Esophagus mucosa (tissue), 1 donor: ENCODE results near the gene GTPBP3. TPM values are rescaled to one million over a fixed set of nuclear protein-coding genes. Genes with fewer than 3 reads are reported as not detected.

Source experiments
- ATAC-seq: fragments of 200-7000 bp; cut with Tn5 transposase; one replicate; pipeline ENCODE4 v1.9.1; 2020
- total RNA-seq: library from RNA; stranded (reverse); gene quantifications from one replicate; pipeline ENCODE4 v1.2.4, GENCODE V29; 2023
- donor health status: DM: yes; HTN: yes; CAD: no.

The GTPBP3 gene
- total RNA-seq, 1 donor from 2014 or later: 11.7 TPM

DNA sequence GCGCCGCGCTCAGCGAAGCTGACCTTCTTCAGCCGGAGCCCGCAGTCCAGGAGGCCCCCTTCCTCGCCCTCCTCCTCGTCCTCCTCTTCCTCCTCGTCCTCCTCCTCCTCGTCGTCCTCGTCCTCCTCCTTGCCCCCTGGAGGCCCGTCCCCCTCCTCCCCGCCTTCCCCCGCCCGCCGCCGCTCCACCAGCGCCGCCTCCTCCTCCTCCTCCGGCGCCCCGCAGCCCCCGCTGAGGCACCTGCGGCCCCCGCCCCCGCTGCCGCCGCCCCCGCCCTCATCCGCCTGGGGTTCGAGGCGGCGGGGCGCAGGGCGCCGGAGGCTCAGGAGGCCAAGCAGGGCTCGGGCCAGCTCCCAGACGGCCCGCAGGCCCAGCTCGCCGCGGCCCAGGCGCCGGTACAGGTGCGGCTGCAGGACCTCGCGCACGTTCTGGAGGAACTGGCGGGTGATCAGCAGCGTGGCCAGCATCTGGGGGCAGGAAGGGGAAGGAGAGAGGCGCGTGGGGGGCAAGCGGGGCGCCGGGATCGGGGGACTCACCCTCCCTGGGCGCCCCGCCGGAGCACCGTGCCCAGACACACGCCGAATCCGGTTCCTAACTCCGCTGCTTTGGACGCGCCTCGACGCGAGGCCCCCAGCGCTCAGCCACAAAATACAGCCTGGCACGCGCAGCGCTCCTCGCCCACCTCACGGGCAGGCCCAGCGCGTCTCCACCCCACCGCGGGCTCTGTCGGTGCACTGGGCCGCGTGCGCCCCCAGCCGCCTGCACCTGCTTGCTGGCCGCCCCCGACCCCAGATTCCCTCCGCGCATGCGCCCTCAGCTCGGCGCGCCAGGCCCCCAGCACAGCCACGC, 8.6 kb upstream of the GTPBP3 start:
- no peak for ATAC-seq

DNA sequence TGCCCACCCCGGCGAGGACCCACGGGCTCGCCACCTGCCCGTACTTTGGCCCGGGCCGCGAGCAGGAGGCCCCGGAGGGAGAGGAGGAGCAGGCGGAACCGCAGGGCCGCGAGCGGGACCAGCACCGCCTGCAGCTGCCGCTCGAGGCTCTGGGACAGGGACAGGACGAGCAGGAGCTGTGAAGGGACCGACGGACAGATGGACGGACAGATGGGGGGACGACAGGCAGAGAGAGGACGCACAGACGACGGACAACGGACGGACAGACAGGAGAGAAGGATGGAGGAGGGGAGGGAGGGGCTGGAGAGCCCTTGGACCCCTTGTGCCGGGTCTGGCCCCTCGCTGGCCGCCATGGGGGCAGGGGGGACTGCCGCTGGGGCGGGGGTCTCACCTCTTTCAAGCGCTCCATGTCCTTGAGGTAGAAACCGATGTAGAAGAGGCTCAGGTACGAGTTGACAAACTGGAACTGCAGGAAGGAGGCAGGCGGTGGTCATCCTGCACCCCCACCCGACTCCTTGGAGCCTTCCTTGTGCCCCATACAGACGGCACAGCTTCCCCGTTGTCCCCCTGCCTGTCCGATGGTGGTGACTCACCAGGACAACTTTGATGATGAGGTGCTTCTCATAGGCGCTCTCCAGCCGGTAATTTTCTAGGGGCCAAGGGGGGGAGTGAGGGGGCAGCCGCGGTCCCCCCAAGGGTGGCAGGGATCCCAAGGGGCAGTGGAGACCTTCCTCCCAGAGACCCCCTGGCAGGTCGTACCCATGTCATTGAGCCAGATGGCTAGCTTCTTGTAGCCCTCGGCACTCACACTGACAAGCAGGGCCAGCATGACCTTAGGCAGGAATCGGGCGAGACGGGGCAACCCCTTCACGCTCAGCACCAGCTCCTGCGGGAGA, 7.7 kb upstream of the GTPBP3 start:
- ATAC-seq: no peak

DNA sequence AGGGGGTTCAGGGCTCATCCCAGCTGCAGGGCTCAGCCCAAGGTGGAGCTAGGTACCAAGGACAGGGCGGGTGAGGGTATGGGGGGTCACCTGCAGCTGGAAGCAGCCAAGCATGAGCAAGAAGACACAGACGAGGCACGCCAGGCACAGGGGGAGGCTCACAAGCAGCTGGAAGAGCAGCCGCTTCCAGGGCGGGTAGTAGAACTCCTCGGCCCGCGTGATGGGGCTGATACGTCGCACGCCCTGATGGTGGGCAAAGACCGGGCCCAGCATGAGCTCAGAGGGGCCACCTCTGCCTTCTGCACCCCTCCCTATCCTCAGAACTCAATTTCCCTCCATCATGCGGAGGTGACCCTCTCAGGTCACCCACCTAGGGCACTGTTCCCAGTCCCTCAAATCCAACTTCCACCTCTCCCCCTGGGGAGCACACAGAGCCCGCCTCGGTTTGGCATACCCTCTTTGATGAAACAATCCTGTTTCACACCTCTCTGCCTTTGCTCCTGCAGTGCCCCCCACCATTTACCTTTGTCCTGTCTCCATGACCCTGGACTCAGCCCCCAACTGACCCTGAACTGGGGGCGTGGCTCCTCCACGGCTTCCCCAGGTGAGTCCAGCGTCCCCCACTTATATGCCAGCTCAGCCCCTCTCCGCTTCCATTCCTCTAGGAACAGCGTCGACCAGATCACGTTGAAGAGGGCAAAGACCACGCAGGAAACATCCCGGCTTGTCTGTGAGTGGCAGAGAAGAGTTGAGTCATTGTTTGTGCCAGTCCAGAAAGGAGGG, 6.9 kb upstream of the GTPBP3 start:
- ATAC-seq: no peak

DNA sequence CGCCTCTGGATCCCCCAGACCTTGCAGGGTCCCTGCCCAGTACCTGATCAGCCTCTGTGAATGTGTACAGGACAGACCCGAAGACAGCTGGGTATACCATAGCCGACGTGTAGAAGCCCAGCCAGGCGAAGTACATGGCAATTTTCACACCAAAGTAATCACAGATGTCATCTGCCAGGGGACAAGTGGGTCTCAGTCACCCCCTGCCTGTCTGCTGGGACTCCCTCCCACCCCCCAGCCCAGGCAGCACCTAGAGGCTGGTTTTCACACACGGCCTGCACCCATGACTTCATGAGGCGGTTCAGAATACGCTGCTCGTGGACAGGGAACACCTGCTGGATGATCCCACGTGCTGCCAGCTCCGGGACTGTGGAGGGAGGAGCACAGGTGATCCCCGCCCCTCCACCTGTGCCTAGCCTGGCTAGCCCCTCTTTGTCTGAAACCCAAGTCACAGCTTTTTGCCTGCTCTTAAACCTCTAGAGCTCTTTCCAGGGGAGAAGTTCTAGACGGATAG, 6.3 kb upstream of the GTPBP3 start:
- ATAC-seq: no peak

DNA sequence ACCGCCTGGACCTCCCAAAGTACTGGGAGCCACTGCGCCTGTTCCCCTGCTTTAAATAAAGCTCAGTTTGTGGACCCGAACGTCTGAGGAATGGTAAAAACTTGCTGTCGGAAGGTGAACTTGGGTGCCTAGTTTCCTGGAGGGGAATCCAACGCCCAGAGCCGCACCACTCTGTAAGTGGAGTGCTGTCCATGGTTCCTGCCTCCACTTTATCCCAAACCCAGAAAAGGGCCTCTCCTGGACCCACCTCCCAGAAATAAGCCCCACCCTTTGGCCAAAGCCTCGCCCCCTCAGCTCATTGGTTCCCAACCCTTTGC, 5.0 kb upstream of the GTPBP3 start:
- ATAC-seq: no peak

DNA sequence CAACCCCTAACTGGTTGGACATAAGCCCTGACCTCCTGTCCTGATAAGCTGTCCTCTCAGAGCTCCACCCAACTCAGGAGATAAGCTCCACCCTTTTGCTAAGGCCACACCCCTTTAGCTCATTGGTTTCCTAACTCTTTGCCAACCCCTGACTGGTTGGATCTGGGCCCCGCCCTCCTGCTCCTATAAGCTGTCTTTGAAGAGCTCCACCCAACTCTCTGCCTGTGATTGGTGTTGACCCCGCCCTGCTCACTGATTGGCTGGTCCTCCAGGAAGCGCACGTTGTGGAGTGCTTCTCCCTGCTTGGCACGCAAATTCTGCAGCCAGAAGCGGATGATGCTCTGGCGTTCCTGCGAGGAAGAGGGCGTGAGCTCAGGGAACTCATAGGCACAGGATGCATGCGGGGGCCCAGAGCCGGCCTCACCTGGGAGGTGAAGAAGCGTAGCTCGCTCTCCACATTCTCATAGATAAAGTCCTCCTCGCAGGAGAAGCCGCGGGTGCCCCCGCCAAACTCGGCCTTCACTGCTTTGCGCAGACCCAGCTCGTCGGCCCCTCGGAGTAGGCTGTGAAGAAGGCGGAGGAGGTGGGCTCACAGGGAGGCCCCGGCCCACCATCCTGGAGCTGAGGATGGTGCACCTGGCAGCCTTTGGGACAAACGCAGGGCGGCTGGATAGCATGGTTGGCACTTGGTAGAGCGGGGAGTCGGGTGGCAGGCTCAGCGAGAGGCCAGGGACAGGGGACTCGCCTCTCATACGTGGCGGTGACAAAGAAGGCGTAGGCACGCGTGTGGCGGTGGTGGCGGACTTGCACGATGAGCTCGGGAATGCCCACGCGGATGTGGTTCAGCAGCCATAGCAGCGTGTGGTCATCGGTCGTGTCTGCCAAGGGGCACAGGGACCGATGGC, 4.4 kb upstream of the GTPBP3 start:
- ATAC-seq: no peak

DNA sequence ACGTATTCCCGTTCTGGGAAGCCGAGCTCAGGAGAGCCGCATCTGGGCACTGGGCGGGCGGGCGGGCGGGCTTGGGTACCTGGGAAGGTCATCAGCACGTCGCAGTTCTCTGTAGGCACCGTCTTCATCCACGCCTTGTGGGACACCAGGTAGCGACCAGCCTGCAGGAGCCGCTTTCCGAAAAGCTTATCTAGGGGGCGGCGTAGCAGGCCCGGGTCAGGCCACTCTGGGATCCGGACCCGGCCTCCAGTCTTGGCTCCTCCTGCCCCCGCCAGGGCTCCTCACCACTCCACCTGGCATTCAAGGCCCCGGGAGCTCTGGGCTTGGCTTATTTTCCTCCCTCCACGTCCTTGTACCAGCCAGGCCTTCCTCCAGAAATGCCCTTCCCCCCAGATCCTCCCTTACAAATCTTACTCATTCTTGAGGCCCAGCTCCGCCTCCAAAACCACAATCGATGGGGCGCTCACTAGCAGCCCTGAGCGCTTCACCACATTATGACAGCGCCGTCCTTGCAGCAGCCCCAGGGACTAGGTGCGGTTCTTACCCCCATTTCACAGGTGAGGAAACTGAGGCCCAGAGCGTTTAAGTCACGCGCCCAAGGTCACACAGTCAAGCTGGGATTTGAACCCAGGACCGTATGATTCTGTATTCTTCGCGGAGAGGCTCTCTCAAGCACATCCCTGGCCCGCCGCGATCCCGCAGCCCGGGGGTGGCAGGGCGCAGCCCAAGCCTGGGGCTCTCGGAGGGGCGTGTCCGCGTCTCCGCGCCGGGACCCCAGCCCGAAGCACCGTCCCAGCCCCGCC, 3.5 kb upstream of the GTPBP3 start:
- ATAC-seq: peak; percentile 24

DNA sequence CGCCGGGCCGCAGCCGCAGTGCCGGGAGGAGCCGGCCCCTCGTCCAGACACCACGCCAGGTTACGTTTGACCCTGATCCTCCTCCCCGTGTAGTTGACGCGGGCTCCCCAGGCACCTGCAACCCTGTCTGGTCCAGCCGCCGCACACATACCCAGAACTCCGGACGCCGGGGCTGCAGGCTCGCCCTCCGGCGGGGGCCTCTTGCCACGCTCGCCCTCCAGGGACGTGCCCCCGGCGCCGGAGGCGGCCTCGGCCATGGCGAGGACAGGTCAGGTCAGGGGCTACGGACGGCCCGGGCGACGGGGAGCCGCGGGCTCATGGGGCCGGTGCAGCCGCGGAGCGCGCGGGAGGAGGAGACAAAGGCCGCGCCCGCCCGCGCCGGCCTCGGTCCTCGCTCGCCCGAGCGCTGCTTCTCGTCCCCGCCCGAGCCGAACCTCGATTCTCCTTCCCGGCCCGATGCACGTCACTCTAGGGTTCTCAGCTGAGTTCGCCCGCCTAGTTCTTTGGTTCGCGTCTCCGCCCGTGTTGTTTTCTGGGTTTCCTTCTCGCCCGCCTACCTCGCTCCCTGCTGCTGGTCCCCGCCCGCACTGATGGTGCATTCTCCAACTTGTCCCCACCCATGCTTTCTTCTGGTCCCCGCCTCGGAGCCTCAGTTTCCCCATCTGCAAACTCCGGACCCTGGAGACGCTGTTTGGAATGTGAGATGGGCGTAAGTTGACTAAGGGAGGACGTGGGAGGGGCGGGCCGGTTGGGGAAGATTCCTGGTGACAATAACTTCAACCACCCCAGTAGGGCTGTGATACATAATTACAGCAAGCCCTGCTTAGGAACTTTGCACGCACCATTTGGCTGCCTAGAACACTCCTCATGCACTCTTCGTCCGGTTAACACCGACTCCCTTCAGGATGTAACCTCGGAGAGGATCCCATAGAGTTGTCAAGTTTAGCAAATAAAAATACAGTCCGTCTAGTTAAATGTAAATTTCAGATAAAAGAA, 2.6 kb upstream of the GTPBP3 start, which contains the start of gene ANO8:
Gene ANO8, minus strand, starts transcription at position 442 of the 996 bp plus-strand sequence. Its CDS starts 185 bp downstream, at position 257.
- peak; percentile 66 for ATAC-seq

DNA sequence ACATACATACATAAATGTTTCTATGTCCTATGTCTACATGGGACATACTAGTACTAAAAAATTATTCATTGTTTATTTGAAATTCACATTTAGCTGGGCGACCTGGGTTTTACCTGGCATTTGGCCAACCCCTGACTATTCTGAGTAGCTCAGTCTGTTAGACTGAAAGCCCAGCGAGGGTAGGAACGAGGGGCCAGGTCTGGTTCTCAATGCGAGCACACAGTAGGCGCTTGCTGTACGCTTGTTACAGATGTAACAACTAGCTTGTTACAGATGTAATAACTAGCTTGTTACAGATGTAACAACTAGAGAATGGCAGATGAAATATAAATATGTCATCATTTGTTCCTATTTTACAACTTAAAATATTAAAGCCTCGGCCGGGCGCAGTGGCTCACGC, 1.8 kb upstream of the GTPBP3 start:
- no peak for ATAC-seq

DNA sequence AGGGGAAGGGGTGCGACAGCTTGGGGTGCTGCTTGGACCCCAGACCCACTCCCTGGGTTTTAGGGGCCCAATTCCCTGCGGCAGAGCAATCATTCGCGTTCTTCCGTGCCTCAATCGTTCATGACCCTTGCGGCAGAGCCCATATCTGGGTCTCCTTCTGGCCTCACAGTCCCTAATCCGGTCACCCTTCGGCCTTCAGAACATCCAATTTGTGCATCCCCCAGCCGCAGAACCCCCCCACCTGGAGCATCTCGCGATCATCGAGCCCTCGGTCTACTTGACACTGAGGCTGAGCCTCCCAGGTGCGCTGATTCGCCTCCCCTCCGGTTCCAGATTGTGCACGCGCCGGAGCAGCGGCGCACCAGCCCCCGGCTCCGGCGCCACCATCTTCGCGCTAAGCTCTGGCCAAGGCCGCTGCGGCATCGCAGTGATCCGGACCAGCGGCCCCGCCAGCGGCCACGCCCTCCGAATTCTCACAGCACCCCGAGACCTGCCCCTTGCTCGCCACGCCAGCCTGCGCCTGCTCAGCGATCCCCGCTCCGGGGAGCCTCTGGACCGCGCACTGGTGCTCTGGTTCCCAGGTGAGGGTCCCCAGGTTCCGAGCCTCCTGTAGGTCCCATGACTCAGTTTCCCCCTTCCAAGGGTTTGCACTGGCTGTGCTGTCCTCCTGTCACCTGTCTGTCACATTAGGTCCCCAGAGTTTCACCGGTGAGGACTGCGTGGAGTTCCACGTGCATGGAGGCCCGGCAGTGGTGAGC, 501 bp downstream of the GTPBP3 start:
- peak; percentile 9 for ATAC-seq

DNA sequence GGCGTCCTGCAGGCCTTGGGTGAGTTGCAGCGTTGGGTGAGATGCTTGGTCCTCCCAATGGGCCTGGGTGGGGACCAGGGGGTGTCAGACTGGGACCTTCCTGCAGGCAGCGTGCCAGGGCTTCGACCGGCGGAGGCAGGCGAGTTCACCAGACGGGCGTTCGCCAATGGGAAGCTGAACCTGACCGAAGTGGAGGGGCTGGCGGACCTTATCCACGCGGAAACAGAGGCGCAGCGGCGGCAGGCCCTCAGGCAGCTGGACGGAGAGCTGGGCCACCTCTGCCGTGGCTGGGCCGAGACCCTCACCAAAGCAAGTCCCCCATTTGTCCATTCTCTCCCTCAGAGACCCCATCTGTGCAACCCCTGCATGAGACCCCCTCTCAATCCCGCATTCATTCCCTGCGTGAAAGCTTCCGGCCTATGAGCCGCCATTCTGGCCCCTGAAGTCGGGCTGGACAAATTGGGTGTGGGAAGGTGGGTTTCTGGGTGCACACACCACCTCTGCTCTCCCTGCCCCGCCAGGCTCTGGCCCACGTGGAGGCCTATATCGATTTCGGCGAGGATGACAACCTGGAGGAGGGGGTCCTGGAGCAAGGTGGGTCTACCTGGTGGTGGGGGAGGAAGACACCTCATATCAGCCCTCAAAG, 1.2 kb downstream of the GTPBP3 start:
- ATAC-seq: no peak

DNA sequence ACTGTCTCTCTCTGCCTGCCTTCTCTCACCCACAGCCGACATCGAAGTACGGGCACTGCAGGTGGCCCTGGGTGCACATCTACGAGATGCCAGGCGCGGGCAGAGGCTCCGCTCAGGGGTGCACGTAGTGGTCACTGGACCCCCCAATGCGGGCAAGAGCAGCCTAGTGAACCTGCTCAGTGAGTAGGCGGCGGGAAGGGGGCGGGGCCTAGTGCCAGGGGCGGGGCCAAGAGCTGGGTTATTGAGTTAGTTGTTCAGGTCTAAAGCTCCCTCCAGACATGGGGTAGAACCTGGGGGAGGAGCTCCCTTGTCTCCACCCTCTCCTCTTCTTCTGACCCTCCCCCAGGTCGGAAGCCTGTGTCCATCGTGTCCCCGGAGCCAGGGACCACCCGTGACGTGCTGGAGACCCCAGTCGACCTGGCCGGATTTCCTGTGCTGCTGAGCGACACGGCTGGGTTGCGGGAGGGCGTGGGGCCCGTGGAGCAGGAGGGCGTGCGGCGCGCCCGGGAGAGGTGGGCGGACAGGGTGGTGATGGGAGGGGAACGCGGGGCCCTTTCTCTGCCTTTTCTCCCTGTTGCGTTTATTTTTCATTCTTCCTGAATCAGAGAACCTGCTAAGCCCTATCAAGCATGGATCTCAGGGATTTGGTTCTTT, 1.9 kb downstream of the GTPBP3 start:
- no peak for ATAC-seq

DNA sequence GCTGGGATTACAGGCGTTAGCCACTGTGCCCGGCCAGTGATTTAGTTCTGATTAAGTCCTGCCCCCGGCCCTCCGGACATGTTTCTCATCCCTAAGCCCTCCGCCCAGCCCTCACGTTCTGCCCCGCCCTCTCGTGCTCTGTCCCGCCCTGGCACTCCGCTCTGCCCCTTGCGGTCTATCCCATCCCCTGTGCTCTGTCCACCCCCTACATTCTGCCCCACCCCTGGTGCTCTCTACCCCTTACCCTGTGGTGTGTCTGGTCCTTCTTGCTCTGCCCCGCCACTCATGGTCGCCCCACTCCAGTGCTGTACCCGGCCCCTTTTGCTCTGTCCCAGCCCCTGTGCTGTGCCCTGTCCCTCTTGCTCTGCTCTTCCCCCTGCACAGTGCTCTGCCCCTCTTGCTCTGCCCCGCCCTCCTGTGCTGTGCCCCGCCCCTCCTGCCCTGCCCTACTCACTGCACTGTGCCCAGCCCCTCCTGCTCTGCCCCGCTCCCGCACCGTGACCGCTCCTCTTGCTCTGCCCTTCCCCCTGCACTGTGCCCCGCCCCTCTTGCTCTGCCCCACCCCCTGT, 3.0 kb downstream of the GTPBP3 start:
- ATAC-seq: peak; percentile 28

DNA sequence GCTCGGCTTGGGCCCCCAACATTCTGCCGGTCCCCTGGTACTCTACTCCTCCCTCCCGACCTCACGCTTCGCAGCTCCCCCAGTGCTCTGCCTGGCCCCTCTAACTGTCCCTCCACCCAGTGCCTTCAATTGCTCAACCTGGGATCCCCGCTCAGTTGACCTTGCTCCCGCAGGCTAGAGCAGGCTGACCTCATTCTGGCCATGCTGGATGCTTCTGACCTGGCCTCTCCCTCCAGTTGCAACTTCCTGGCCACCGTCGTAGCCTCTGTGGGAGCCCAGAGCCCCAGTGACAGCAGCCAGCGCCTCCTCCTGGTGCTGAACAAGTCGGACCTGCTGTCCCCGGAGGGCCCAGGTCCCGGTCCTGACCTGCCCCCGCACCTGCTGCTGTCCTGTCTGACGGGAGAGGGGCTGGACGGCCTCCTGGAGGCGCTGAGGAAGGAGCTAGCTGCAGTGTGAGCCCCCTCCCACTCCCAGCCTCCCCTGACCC, 3.6 kb downstream of the GTPBP3 start:
- no peak for ATAC-seq

DNA sequence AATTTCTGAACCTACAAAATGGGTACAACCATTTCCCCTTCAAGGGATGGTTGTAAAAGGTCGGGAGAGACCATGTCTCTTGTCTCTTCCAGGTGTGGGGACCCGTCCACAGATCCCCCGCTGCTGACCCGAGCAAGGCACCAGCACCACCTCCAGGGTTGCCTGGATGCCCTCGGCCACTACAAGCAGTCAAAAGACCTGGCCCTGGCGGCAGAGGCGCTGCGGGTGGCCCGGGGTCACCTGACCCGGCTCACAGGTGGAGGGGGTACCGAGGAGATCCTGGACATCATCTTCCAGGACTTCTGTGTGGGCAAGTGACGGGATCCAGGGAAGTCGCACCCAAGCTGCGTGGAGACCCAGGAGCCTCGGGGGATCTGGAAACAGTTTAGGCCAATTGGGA, 4.0 kb downstream of the GTPBP3 start:
- ATAC-seq: no peak

DNA sequence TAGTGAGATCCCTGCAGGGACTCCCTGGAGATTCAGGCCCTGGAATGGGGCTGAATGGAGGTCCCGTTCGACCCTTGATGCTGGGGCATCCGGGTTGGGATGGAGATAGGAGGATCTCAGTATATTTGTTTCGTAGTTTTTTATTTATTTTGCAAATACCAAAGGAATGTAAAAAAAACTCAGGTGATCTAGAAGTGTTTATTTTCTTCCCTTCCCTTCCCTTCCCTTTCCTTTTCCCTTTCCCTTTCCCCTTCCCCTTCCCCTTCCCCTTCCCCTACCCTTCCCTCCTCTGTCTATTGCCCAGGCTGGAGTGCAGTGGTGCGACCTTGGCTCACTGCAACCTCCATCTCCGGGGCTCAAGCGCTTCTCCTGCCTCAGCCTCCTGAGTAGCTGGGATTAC, 4.5 kb downstream of the GTPBP3 start:
- no peak for ATAC-seq

DNA sequence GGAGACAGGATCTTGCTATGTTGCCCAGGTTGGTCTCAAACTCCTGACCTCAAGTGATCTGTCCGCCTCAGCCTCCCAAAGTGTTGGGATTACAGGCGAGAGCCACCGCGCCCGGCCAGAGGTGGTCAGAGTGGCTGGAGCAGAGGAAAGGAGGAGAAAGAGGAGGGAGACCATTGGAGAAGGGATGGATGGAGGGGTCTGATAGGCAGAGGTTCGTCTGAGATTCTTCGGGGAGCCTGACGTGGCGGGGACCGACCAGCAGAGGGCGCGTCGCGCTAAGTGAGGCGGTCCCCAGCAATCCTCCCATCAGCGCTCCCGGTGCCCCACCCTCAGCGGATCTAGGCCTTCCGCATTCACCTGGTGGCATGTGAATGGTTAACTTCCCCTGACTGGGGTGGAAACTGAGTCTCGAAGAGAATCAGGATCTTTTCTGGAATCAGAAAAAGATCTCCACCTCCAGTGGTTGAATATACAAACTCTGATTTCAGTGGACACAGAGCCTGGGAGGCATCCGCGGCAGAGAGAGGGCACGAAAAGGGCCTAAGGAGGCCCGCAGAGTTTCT, 8.8 kb downstream of the GTPBP3 start:
- ATAC-seq: peak; percentile 80
